HG02943 (cell line): ENCODE results near the gene E2F1.
A peak's percentile ranks its signal among the peaks of the same experiment; 100 is the strongest.
"Not testable (repeated sequence)": the region's sequence is repeated elsewhere in the genome, so short reads cannot be mapped to it uniquely, and the experiment has no call there.

Source experiments
- ATAC-seq: cut with Tn5 transposase; IDR thresholded peaks from one replicate; pipeline ENCODE4 v1.9.1; 2021; ENCODE audit warnings: mild to moderate bottlenecking, low read depth, moderate library complexity; ENCODE audit not compliant: unreplicated experiment

Gene E2F1

DNA sequence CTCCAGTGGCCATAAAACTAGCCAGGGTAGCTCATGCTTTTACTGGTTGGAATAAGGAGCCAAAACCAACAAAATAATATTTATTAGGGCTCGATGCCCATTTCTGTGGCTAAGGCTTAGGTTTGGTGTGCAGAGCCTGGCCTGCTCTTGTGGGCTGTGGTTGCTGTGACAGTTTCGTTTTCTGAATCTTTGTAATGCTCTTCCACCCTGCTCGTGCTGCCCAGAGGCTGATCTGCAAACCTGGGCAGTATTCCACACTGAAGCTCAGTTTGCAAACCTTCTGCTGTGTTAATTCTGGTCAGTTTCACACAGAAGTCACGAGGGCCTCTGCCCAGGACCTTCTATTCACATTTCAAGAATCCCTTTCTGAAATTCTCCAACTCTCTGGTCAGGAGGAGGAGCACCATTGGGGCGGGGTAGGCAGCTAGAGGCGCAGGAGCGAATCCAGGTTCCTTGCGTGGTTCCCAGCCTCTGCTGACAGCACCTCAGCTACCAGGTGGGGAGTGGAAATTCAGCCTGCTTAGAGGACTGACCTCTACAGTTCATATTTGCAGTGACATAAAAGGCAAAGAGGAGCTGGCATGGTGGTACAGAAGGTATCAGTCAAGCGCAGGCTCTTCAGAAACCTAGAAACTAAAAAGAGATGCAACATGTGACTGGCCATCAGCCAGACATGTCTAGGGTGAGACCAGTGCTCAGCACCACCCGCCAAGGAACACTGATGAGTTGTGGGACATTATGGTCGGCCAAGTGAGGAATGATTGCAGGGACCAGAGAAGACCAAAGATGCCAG lies 38.4 kb downstream of the E2F1 start:
- ATAC-seq: peak; percentile 61

DNA sequence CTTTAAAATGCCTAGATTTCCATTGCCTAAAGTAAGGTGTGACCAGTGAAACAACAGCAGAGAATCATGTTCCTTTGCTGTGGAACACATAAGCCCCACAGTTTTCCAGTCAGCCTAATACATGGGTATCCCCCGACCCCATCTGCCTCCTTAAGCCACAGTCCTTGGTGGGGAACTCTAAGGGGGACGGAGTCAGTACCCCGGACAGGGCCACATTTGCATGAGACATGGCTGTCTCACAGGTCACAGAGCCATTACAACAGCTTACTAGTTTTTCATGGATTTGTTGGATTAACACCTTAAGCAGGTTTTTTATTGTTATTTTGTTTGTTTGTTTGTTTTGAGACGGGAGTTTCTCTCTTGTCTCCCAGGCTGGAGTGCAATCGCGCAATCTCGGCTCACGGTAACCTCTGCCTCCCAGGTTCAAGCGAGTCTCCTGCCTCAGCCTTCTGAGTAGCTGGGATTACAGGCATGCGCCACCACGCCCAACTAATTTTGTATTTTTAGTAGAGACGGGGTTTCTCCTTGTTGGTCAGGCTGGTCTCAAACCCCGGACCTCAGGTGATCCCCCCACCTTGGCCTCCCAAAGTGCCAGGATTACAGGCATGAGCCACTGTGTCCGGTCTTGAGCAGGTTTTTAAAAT lies 39.1 kb downstream of the E2F1 start:
- ATAC-seq: not testable (repeated sequence)

DNA sequence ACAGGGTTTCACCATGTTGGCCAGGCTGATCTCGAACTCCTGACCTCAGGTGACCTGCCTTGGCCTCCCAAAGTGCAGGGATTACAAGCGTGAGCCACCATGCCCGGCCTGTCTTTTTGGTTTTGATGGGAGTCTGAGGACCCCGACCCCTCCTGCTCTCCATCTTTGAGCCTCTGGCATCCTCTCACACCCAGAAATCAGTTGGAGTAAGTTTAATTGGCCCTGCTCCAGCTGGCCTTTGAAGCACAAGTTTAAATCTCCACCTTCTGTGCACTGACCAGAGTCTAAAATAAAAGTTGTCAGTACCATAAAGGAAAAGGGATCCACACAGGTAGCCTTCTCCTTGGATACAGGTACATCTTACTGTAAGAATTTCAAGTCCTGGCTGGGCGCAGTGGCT lies 40.0 kb downstream of the E2F1 start:
- no peak for ATAC-seq

GRCh38 chr20:33645396-33645795 lies 40.8 kb downstream of the E2F1 start:
- ATAC-seq: no peak

- ATAC-seq: no peak
These were observed 41.2 kb downstream of the E2F1 start for GRCh38 chr20:33645072-33645358.

- ATAC-seq: no peak
These were observed 41.7 kb downstream of the E2F1 start for GRCh38 chr20:33644313-33645071.

DNA sequence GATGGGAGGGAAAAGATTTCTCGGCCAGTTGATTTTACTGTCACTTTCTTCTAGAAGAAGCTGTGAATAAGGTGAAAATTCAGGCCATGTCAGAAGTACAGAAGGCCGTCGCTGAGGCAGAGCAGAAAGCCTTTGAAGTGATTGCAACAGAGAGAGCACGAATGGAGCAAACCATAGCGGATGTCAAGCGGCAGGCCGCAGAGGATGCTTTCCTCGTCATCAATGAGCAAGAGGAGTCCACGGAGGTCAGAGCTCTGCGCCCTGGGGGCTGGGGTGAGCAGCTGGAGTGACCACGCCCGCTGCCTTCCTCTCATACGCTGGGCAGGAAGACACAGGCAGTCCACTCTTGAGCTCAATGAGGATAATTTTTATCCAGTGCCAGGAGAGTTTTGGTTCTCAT lies 45.9 kb downstream of the E2F1 start:
- ATAC-seq: no peak

DNA sequence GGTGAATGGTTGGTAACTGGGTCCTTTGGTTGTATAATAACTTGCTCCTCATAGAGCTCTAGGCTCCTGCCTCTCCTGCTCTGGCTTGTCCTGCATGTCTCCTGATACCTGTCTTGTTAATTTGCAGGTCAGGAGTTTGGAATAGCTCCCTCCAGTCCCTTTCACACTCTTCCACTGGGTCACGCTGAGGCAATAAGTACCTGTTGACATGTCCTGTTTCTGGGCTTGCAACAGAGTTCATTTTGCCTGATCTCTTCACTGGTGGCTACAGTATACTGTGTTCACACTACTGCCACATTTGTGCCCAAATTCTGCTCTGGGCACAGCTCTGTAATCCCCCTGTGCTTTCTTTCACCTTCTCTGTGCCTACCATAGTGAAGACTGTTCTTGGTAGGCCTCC lies 49.4 kb downstream of the E2F1 start:
- no peak for ATAC-seq

DNA sequence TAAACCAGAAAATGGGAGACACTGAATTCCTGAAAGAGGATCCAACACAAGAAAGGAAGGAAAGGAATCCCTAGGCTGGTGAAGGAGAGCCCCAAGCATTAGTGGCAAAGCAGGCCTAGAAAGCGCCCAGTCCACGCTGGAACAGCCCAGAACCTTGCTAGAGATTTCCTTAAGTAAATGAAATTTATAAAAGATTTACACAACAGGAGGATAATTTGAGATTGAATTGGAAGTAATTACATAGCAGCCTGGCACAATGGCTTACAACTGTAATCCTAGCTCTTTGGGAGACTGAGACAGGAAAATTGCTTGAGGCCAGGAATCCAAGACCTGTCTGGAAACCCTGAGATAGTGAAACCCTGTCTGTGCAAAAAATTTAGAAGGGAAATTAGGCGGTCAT lies 50.8 kb downstream of the E2F1 start:
- no peak for ATAC-seq

GRCh38 chr20:33631910-33632309 lies 54.3 kb downstream of the E2F1 start:
- ATAC-seq: not testable (repeated sequence)

- ATAC-seq: no peak
These were observed 55.7 kb downstream of the E2F1 start for GRCh38 chr20:33630507-33630906.

GRCh38 chr20:33629979-33630378 lies 56.2 kb downstream of the E2F1 start:
- ATAC-seq: no peak

DNA sequence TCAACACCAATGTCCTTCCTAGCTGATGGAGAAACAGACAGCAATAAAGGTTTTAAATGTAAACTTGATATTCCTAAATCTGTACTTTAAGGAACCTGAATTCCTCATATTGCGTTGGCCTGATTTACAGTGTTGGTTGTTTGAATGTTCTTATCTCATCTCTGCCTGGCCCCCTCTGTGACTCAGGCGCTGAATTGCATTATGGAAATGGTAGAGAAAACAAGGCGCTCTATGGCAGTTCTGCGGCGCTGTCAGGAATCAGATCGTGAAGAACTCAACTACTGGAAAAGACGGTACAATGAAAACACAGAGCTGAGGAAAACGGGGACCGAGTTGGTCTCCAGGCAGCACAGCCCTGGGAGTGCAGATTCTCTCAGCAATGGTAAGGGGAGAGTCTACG lies 56.7 kb downstream of the E2F1 start:
- no peak for ATAC-seq

GRCh38 chr20:33627577-33628216 lies 58.5 kb downstream of the E2F1 start:
- no peak for ATAC-seq

GRCh38 chr20:33626190-33626589 lies 60.0 kb downstream of the E2F1 start:
- ATAC-seq: no peak
